HG02840 (cell line): ENCODE measurements around the gene LIM2.
A peak's percentile ranks its signal among the peaks of the same experiment; 100 is the strongest.
"Not testable (repeated sequence)": the region's sequence is repeated elsewhere in the genome, so short reads cannot be mapped to it uniquely, and the experiment has no call there.

Source experiments
- ATAC-seq: cut with Tn5 transposase; IDR thresholded peaks from one replicate; pipeline ENCODE4 v1.9.1; 2021; ENCODE audit warnings: mild to moderate bottlenecking, moderate library complexity, moderate number of reproducible peaks; ENCODE audit not compliant: unreplicated experiment, low FRiP score

LIM2 gene

GRCh38 chr19:51397453-51397852, 9.7 kb upstream of the LIM2 start:
- ATAC-seq = not testable (repeated sequence)

GRCh38 chr19:51396175-51396574, 8.4 kb upstream of the LIM2 start:
- no peak for ATAC-seq

- ATAC-seq = peak; percentile 94
Measured at GRCh38 chr19:51394050-51394836, 6.5 kb upstream of the LIM2 start.

GRCh38 chr19:51392701-51393100, 4.9 kb upstream of the LIM2 start:
- ATAC-seq = no peak

- ATAC-seq = no peak
Measured at GRCh38 chr19:51391073-51391611, 3.4 kb upstream of the LIM2 start.

- ATAC-seq = no peak
Measured at GRCh38 chr19:51389143-51389542, 1.4 kb upstream of the LIM2 start.

- no peak for ATAC-seq
Measured at GRCh38 chr19:51386882-51387520, 773 bp downstream of the LIM2 start.

- no peak for ATAC-seq
Measured at GRCh38 chr19:51382004-51382403, 5.8 kb downstream of the LIM2 start.

- no peak for ATAC-seq
Measured at GRCh38 chr19:51380379-51380778, 7.4 kb downstream of the LIM2 start.

- ATAC-seq = no peak
Measured at GRCh38 chr19:51377422-51377821, 10.4 kb downstream of the LIM2 start.

GRCh38 chr19:51375504-51376221, 12.1 kb downstream of the LIM2 start:
- ATAC-seq = no peak

- no peak for ATAC-seq
Measured at GRCh38 chr19:51372649-51373504, 14.9 kb downstream of the LIM2 start, which contains the start of gene NKG7. Gene NKG7, minus strand, starts transcription at chr19:51372654. Its CDS starts 119 bp downstream, at chr19:51372535.

GRCh38 chr19:51372021-51372648, 15.6 kb downstream of the LIM2 start:
- ATAC-seq = no peak

GRCh38 chr19:51371186-51371690, 16.5 kb downstream of the LIM2 start:
- no peak for ATAC-seq

- ATAC-seq = no peak
Measured at GRCh38 chr19:51370230-51370629, 17.5 kb downstream of the LIM2 start.

- no peak for ATAC-seq
Measured at GRCh38 chr19:51368366-51369282, 19.1 kb downstream of the LIM2 start, which contains the start of gene CLDND2. Gene CLDND2, minus strand, starts transcription at chr19:51369003. Its CDS starts 426 bp downstream, at chr19:51368577.

- ATAC-seq = peak; percentile 62
Measured at GRCh38 chr19:51367565-51368365, 20.0 kb downstream of the LIM2 start.

- ATAC-seq = no peak
Measured at GRCh38 chr19:51367255-51367564, 20.6 kb downstream of the LIM2 start.
